Stimulated activated CD8-positive, alpha-beta memory T cell treated with anti-CD3 and anti-CD28 coated beads, Interleukin-7, amount 100 ng/mL, for 4 hours (primary cell): ENCODE results near the gene AK9.
"Not testable (repeated sequence)": the region's sequence is repeated elsewhere in the genome, so short reads cannot be mapped to it uniquely, and the experiment has no call there.

Experiments
- DNase-seq, 2 donors: peaks; one replicate each; pipeline ENCODE4 v3.0.0-alpha.2; 2020; ENCODE audit warnings: low read depth in 2 of 2

Gene AK9

GRCh38 chr6:109696355-109696754 lies 5.4 kb upstream of the AK9 start:
- no peak for DNase-seq

- DNase-seq, result no peak
These were observed 4.5 kb upstream of the AK9 start for GRCh38 chr6:109695468-109695867.

GRCh38 chr6:109693111-109693510 lies 2.1 kb upstream of the AK9 start:
- no peak for DNase-seq

- DNase-seq, result peak in 1 of 2 donors; percentile 48
These were observed 647 bp downstream of the AK9 start for GRCh38 chr6:109690373-109690736.

- no peak for DNase-seq
These were observed 3.7 kb downstream of the AK9 start for GRCh38 chr6:109687271-109687761.

GRCh38 chr6:109686566-109687265 lies 4.3 kb downstream of the AK9 start:
- DNase-seq, result no peak

- not testable (repeated sequence) for DNase-seq
These were observed 12.1 kb downstream of the AK9 start for GRCh38 chr6:109678661-109679505.

GRCh38 chr6:109678240-109678639 lies 12.8 kb downstream of the AK9 start:
- no peak for DNase-seq

GRCh38 chr6:109676724-109677123 lies 14.3 kb downstream of the AK9 start:
- DNase-seq, result no peak

- no peak for DNase-seq
These were observed 18.2 kb downstream of the AK9 start for GRCh38 chr6:109672839-109673238.

GRCh38 chr6:109672175-109672574 lies 18.8 kb downstream of the AK9 start:
- DNase-seq, result no peak

- no peak for DNase-seq
These were observed 19.3 kb downstream of the AK9 start for GRCh38 chr6:109671733-109672132.

GRCh38 chr6:109669811-109670210 lies 21.2 kb downstream of the AK9 start:
- no peak for DNase-seq

GRCh38 chr6:109662192-109662591 lies 28.8 kb downstream of the AK9 start:
- DNase-seq, result no peak

- no peak for DNase-seq
These were observed 30.3 kb downstream of the AK9 start for GRCh38 chr6:109660526-109661320.

- DNase-seq, result no peak
These were observed 35.2 kb downstream of the AK9 start for GRCh38 chr6:109655761-109656262.

GRCh38 chr6:109653264-109653663 lies 37.7 kb downstream of the AK9 start:
- no peak for DNase-seq

GRCh38 chr6:109644131-109644530 lies 46.9 kb downstream of the AK9 start:
- no peak for DNase-seq

- no peak for DNase-seq
These were observed 58.6 kb downstream of the AK9 start for GRCh38 chr6:109632405-109632804.

- DNase-seq, result no peak
These were observed 59.6 kb downstream of the AK9 start for GRCh38 chr6:109631403-109631802.

GRCh38 chr6:109628158-109629000 lies 62.6 kb downstream of the AK9 start:
- DNase-seq, result no peak
